ENCODE data around the gene ST3GAL5.
"Not testable (repeated sequence)": the region's sequence is repeated elsewhere in the genome, so short reads cannot be mapped to it uniquely, and the experiment has no call there.

GRCh38 chr2:85894554-85895278, 5.9 kb upstream of the ST3GAL5 start:
- TF ChIP-seq, protein P1, sequence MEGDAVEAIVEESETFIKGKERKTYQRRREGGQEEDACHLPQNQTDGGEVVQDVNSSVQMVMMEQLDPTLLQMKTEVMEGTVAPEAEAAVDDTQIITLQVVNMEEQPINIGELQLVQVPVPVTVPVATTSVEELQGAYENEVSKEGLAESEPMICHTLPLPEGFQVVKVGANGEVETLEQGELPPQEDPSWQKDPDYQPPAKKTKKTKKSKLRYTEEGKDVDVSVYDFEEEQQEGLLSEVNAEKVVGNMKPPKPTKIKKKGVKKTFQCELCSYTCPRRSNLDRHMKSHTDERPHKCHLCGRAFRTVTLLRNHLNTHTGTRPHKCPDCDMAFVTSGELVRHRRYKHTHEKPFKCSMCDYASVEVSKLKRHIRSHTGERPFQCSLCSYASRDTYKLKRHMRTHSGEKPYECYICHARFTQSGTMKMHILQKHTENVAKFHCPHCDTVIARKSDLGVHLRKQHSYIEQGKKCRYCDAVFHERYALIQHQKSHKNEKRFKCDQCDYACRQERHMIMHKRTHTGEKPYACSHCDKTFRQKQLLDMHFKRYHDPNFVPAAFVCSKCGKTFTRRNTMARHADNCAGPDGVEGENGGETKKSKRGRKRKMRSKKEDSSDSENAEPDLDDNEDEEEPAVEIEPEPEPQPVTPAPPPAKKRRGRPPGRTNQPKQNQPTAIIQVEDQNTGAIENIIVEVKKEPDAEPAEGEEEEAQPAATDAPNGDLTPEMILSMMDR (IDR thresholded peaks at IDR 0.05), result not testable (repeated sequence)
- TF ChIP-seq EZH2 (IDR thresholded peaks at IDR 0.05; ENCODE audit: borderline replicate concordance, insufficient read depth, low read depth, low read length, poor library complexity, severe bottlenecking), result not testable (repeated sequence)

Measured in B cell (primary cell).